ENCODE data around the gene PRKAG3.

The PRKAG3 gene

DNA sequence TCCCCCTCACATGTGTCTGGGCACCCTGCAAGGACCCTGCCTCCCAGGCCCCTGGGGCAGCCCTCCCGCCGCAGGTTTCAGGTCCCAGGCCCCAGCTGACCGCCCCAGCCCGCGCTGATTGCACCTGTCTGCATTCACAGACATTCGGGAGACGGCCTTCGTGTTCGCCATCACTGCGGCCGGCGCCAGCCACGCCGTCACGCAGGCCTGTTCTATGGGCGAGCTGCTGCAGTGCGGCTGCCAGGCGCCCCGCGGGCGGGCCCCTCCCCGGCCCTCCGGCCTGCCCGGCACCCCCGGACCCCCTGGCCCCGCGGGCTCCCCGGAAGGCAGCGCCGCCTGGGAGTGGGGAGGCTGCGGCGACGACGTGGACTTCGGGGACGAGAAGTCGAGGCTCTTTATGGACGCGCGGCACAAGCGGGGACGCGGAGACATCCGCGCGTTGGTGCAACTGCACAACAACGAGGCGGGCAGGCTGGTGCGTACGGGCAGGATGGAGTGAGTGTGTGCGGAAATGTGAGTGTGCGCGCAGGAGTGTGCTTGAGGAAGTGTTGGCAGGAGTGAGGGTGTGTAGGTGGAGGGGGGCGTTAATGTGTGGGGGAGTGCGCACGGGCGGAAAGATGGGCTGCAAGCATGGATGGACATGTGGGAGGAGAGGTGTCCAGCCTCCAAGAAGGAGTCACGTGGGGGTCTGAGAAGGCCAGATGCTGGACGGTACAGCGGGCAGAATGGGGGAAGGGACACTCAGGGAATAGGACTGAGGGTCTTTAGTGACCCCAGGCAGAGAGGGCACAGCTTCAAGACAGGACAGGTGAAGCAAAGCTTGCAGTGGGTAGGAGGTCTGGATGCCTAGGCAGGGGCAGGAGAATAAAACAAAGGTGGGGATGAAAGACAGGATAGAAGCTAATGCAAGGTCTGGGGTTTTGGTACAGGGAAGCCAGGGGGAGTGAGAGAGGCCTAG is 40.0 kb upstream of the PRKAG3 start:
- TF ChIP-seq, protein P1, sequence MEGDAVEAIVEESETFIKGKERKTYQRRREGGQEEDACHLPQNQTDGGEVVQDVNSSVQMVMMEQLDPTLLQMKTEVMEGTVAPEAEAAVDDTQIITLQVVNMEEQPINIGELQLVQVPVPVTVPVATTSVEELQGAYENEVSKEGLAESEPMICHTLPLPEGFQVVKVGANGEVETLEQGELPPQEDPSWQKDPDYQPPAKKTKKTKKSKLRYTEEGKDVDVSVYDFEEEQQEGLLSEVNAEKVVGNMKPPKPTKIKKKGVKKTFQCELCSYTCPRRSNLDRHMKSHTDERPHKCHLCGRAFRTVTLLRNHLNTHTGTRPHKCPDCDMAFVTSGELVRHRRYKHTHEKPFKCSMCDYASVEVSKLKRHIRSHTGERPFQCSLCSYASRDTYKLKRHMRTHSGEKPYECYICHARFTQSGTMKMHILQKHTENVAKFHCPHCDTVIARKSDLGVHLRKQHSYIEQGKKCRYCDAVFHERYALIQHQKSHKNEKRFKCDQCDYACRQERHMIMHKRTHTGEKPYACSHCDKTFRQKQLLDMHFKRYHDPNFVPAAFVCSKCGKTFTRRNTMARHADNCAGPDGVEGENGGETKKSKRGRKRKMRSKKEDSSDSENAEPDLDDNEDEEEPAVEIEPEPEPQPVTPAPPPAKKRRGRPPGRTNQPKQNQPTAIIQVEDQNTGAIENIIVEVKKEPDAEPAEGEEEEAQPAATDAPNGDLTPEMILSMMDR (IDR thresholded peaks at IDR 0.05; ENCODE audit: extremely low read depth, insufficient read depth, missing control alignments) = no peak
- in situ Hi-C loops (cut with MboI; ENCODE audit: low pct_unique_long_range_greater_than_20kb, low sequenced_read_pairs, unreplicated experiment) = no loop called here
- no peak for DNase-seq (ENCODE audit: low spot score)

DNA sequence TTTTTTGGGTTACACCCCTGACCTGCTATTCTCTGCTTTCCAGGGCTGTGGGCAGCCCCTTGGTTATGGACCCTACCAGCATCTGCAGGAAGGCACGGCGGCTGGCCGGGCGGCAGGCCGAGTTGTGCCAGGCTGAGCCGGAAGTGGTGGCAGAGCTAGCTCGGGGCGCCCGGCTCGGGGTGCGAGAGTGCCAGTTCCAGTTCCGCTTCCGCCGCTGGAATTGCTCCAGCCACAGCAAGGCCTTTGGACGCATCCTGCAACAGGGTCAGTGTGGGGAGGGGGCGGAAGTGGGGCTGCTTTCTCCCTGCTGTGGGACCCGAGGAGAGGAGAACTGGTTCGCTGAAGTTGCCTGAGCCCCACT is 39.4 kb upstream of the PRKAG3 start:
- TF ChIP-seq, protein P1 (IDR thresholded peaks at IDR 0.05; ENCODE audit: extremely low read depth, insufficient read depth, missing control alignments) = no peak
- no peak for DNase-seq (ENCODE audit: low spot score)
- in situ Hi-C loops (cut with MboI; ENCODE audit: low pct_unique_long_range_greater_than_20kb, low sequenced_read_pairs, unreplicated experiment) = no loop called here

DNA sequence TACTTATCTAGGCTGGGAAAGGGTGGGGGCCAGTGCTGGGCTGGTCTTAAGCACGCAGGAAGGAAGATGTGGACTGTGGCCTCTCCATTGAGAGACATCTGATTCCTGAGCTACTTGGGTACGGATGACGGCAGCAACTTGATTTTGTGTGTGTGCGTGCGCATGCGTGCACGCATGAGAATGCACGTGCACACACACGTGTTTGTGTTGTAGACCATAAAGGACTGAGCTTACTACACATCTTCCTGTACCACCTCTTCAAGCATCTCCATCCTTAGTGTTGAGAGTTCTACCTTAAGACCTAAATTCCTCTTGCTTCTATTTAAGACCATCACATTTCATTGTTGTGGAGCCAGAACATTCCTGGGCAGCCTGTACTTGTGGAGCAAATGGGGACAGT is 37.5 kb upstream of the PRKAG3 start:
- no peak for DNase-seq (ENCODE audit: low spot score)
- TF ChIP-seq, protein P1 (IDR thresholded peaks at IDR 0.05; ENCODE audit: extremely low read depth, insufficient read depth, missing control alignments) = no peak
- in situ Hi-C loops (cut with MboI; ENCODE audit: low pct_unique_long_range_greater_than_20kb, low sequenced_read_pairs, unreplicated experiment) = loop anchor here (10.0 kb wide), 1 partner anchor 106 kb away; no protein-coding TSS in a partner anchor

DNA sequence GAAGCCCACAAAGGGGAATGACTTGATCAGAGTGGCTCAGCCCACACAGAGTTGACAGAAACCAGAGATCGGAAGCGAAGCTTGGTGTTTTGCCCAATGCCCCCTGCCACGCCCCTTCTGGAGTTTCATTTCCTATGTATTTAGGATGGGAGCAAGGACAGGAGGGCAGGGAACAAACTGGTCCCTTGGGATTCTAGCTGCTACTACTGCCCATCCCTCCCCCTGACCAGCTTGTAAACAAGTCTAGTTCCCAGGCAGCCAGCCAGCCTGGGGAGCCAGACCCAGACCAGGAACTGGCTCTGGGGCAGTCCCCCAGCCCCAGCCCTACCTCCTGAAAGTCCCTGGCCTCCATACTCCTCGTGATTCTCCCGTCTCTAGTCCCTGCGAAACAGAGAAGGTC is 36.3 kb upstream of the PRKAG3 start:
- in situ Hi-C loops (cut with MboI; ENCODE audit: low pct_unique_long_range_greater_than_20kb, low sequenced_read_pairs, unreplicated experiment) = loop anchor here (10.0 kb wide), 1 partner anchor 107 kb away; no protein-coding TSS in a partner anchor
- DNase-seq (ENCODE audit: low spot score) = no peak
- TF ChIP-seq, protein P1 (IDR thresholded peaks at IDR 0.05; ENCODE audit: extremely low read depth, insufficient read depth, missing control alignments) = no peak

DNA sequence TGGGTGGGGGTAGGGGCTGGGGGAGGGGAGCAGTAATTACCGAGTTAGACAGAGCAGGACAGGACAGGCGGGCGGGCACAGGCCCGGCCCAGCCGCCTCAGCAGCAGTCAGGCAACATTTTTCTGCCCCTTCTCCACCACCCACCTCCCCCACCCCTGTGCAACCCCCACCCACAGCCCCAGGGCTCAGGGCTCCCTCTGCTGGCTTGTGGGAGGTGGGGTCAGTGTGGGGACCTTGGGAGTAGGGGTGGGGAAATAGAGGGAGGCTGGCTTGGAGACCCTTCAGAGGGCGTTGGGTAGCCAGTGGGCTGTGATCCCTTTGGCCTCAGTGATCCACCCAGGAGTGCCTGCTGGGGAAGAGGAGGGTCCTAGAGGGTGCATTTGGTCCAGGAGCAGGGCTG is 34.4 kb upstream of the PRKAG3 start:
- in situ Hi-C loops (cut with MboI; ENCODE audit: low pct_unique_long_range_greater_than_20kb, low sequenced_read_pairs, unreplicated experiment) = loop anchor here (10.0 kb wide), 1 partner anchor 109 kb away; no protein-coding TSS in a partner anchor
- TF ChIP-seq, protein P1 (IDR thresholded peaks at IDR 0.05; ENCODE audit: extremely low read depth, insufficient read depth, missing control alignments) = no peak
- no peak for DNase-seq (ENCODE audit: low spot score)

DNA sequence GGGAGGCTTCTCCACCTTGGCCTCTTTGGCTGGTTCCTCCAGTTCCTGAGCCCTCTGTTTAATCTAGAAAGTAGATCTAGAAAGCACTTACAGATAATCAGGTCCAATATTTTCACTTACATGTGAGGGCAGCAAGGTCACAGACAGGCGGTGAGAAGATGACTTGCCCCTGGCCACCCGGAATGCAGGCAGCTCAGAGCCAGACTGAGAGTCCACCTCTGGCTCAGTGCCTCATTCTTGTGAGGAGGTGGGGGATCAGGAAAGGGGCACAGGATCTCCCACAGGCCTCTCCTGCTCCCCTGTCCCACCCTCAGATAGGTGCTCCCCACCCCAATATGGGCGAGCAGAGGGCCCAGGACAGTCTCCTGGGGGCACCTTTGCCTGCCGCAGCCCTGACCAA is 33.8 kb upstream of the PRKAG3 start:
- in situ Hi-C loops (cut with MboI; ENCODE audit: low pct_unique_long_range_greater_than_20kb, low sequenced_read_pairs, unreplicated experiment) = loop anchor here (10.0 kb wide), 1 partner anchor 109 kb away; no protein-coding TSS in a partner anchor
- DNase-seq (ENCODE audit: low spot score) = no peak
- TF ChIP-seq, protein P1 (IDR thresholded peaks at IDR 0.05; ENCODE audit: extremely low read depth, insufficient read depth, missing control alignments) = no peak
